CD4-positive, CD25-positive, alpha-beta regulatory T cell (primary cell): ENCODE data around the gene DPT. TPM values are rescaled to one million over a fixed set of nuclear protein-coding genes. Genes with fewer than 3 reads are reported as not detected.

Source experiments
- ATAC-seq, 2 donors: fragments of 150-1000 bp; cut with Tn5 transposase; one replicate each; pipeline ENCODE4 v1.10.0; 2021; ENCODE audit warnings: low read depth in 2 of 2, moderate number of reproducible peaks in 2 of 2, moderate library complexity in 1 of 2
- DNase-seq, 3 donors: peaks; one replicate each; pipeline versions ENCODE4 v3.0.0 to v3.0.0-alpha.2; 2012 to 2022; ENCODE audit warnings: mixed read lengths in 1 of 3
- H3K27ac ChIP-seq: one replicate; pipeline ENCODE4 v1.7.0; 2013; ENCODE audit warnings: mild to moderate bottlenecking, low read length; ENCODE audit not compliant: insufficient read depth, poor library complexity, severe bottlenecking
- H3K27me3 ChIP-seq: one replicate; pipeline ENCODE4 v1.7.0; 2013; ENCODE audit warnings: low read length; ENCODE audit not compliant: control insufficient read depth, insufficient read depth
- H3K36me3 ChIP-seq: one replicate; pipeline ENCODE4 v1.7.0; 2013; ENCODE audit warnings: mild to moderate bottlenecking, low read length, moderate library complexity; ENCODE audit not compliant: control insufficient read depth, insufficient read depth
- H3K4me1 ChIP-seq: 2 replicates; pipeline ENCODE4 v1.7.0; 2013; ENCODE audit warnings: mild to moderate bottlenecking, low read length; ENCODE audit not compliant: insufficient read depth, control insufficient read depth, poor library complexity, severe bottlenecking
- H3K4me3 ChIP-seq: one replicate; pipeline ENCODE4 v1.7.0; 2013; ENCODE audit warnings: low read depth, mild to moderate bottlenecking, low read length, moderate library complexity
- H3K9me3 ChIP-seq, 2 experiments: 1 replicate in 1 of 2; 2 replicates in 1 of 2; pipeline ENCODE4 v1.7.0; 2013; ENCODE audit warnings: low read length in 2 of 2, mild to moderate bottlenecking in 1 of 2, moderate library complexity in 1 of 2; ENCODE audit not compliant: control insufficient read depth in 2 of 2
- H3K27ac Mint-ChIP-seq, 3 donors: one replicate each; pipeline ENCODE4 v1.8.0; 2020 to 2022; ENCODE audit warnings: mild to moderate bottlenecking in 3 of 3, mixed read lengths in 3 of 3, moderate library complexity in 2 of 3
- H3K27me3 Mint-ChIP-seq: one replicate; pipeline ENCODE4 v1.8.0; 2022; ENCODE audit warnings: mild to moderate bottlenecking, mixed read lengths
- H3K36me3 Mint-ChIP-seq: one replicate; pipeline ENCODE4 v1.8.0; 2020; ENCODE audit warnings: mixed read lengths
- H3K4me1 Mint-ChIP-seq, 4 donors: one replicate each; pipeline ENCODE4 v1.8.0; 2020 to 2022; ENCODE audit warnings: mixed read lengths in 4 of 4, mild to moderate bottlenecking in 1 of 4
- H3K4me3 Mint-ChIP-seq, 4 donors: one replicate each; pipeline ENCODE4 v1.8.0; 2020 to 2022; ENCODE audit warnings: mild to moderate bottlenecking in 4 of 4, mixed read lengths in 4 of 4, moderate library complexity in 3 of 4
- H3K9me3 Mint-ChIP-seq, 7 donors: one replicate each; pipeline ENCODE4 v1.8.0; 2020 to 2022; ENCODE audit warnings: mixed read lengths in 7 of 7, mild to moderate bottlenecking in 3 of 7, moderate library complexity in 2 of 7
- polyA plus RNA-seq, 4 donors: library from polyadenylated mRNA; unstranded; fragments of 300-500 nt; fragmentation: Illumina TruSeq; gene quantifications; one replicate each; pipeline ENCODE4 v1.2.3, GENCODE V29; 2021
- total RNA-seq: library from RNA; stranded (reverse); gene quantifications from one replicate; pipeline ENCODE4 v1.2.3, GENCODE V29; 2022

DPT gene
- total and polyA plus RNA-seq, 5 donors from 2014 or later, result not detected

DNA sequence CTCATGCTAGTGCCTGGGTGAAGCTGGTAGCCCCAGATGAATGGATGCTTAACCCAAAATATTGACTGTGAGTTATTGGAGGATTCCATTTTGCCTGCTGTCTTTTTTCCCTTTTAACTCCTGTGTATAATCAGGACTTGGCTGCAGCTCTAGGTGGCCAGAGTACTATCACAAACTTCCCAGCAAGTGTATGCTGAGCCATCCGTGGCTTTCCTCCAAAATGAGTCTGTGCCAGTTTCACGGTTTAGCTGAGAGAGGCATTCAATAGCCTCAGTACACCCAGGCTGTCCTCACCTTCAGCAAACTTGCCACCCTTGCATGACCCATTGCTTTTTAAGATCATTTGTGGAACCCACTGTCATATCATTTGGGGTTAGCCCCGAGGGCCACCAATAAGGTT lies 5.3 kb upstream of the DPT start:
- no peaks in the 10 kb centered on the region for H3K4me1 Mint-ChIP-seq
- H3K27ac ChIP-seq, result no peak overlapping the region

DNA sequence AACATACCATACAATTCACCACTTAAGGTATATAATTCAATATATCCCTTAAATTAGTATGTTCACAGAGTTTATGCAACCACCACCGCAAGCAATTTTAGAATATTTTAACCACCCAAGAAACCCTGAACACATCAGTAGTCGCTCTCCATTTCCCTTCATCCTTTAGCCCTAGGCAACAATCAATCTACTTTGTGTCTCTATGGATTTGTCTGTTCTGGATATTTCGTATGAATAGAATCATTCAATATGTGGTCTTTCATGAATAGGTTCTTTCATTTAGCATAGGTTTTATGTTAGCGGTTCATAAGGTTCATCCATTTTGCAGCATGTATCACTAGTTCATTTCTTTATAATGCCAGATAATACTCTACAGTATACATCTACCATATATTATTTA lies 4.2 kb upstream of the DPT start:
- no peak overlapping the region for H3K4me3 ChIP-seq
- no peaks in the 10 kb centered on the region for H3K4me1 Mint-ChIP-seq
- no peaks in the 10 kb centered on the region for H3K9me3 ChIP-seq
- H3K27ac ChIP-seq, result no peak overlapping the region
- H3K4me1 ChIP-seq, result no peaks in the 10 kb centered on the region
- no peak overlapping the region for H3K27ac Mint-ChIP-seq
- H3K4me3 Mint-ChIP-seq, result no peak overlapping the region
- H3K9me3 Mint-ChIP-seq, result no peaks in the 10 kb centered on the region
- ATAC-seq (no peak), DNase-seq (no peak)
- no peaks in the 10 kb centered on the region for H3K36me3 Mint-ChIP-seq
- H3K27me3 Mint-ChIP-seq, result peaks cover 9% of the 10 kb centered on the region
- no peaks in the 10 kb centered on the region for H3K27me3 ChIP-seq
- no peaks in the 10 kb centered on the region for H3K36me3 ChIP-seq

More for the DNA sequence above, 5.3 kb upstream of the DPT start:
- Mint-ChIP-seq H3K9me3 (no peaks in the 10 kb centered on the region), H3K36me3 (no peaks in the 10 kb centered on the region), H3K27ac (no peak overlapping the region), H3K4me3 (no peak overlapping the region), H3K27me3 (peaks cover 14% of the 10 kb centered on the region)
- Histone ChIP-seq H3K36me3 (no peaks in the 10 kb centered on the region), H3K9me3 (no peaks in the 10 kb centered on the region), H3K4me1 (no peaks in the 10 kb centered on the region), H3K27me3 (no peaks in the 10 kb centered on the region), H3K4me3 (no peak overlapping the region)
- ATAC-seq (no peak), DNase-seq (no peak)

DNA sequence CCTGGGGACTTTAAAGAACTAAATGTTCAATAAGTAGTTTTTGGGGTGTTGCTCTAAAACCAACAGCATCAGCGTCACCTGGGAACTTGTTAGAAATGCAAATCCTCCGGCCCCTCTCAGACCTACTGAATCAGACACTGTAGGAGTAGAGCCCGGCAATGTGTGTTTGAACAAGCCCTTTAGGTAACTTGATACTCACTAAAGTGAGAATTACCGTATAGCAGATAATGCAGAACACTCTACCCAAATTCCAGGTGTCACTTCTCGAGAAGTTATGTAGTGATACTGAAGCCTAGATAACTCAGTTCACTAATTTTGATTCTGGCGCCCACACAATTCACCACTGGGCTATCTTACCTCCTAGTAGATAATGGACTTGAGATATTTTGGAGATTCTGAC lies 3.7 kb upstream of the DPT start:
- Mint-ChIP-seq H3K4me3 (no peak overlapping the region), H3K4me1 (no peaks in the 10 kb centered on the region), H3K27me3 (peaks cover 9% of the 10 kb centered on the region), H3K36me3 (no peaks in the 10 kb centered on the region), H3K27ac (no peak overlapping the region), H3K9me3 (no peaks in the 10 kb centered on the region)
- H3K27me3 ChIP-seq, result no peaks in the 10 kb centered on the region
- ATAC-seq (no peak), DNase-seq (no peak)
- H3K4me1 ChIP-seq, result no peaks in the 10 kb centered on the region
- no peak overlapping the region for H3K27ac ChIP-seq
- H3K36me3 ChIP-seq, result no peaks in the 10 kb centered on the region
- no peaks in the 10 kb centered on the region for H3K9me3 ChIP-seq
- no peak overlapping the region for H3K4me3 ChIP-seq

DNA sequence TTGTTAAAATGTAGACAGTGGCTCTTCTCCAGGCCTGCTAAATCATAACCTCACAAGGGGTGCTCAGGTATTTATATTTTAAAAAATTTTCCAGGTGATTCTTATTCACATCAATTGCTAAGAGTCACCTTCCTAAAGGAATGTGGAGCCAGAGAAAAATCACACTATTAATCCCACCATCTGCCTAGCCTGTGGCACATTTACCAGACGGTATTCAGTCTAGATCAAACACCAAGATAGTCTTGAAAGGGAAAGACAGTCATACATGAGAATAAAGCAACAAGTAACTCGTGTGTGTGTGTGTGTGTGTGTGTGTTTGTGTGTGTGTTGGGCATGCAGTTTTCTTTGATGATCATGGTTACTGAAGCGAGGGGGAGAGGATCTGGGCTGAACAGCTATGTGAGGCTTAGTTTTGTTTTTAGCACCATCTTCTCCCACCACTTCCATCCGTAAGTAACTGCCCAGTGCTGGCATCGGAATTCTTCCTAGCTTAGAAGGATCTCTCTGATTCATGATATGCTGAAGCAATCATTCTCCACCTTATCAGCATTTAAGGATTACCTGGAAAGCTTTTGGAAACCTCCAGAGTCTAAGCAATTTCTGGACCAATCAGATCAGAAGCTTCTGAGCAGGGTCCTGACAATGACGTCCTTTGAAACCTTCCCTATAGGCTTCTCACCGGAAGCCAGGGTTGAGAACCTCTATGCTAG lies 2.4 kb upstream of the DPT start:
- no peak overlapping the region for H3K27ac ChIP-seq
- H3K36me3 Mint-ChIP-seq, result no peaks in the 10 kb centered on the region
- DNase-seq (no peak), ATAC-seq (no peak)
- no peaks in the 10 kb centered on the region for H3K4me1 Mint-ChIP-seq
- no peak overlapping the region for H3K27ac Mint-ChIP-seq
- H3K27me3 Mint-ChIP-seq, result peaks cover 9% of the 10 kb centered on the region
- no peak overlapping the region for H3K4me3 Mint-ChIP-seq
- no peaks in the 10 kb centered on the region for H3K9me3 Mint-ChIP-seq
- H3K9me3 ChIP-seq, result no peaks in the 10 kb centered on the region
- H3K4me3 ChIP-seq, result no peak overlapping the region
- no peaks in the 10 kb centered on the region for H3K4me1 ChIP-seq
- H3K27me3 ChIP-seq, result no peaks in the 10 kb centered on the region
- H3K36me3 ChIP-seq, result no peaks in the 10 kb centered on the region

DNA sequence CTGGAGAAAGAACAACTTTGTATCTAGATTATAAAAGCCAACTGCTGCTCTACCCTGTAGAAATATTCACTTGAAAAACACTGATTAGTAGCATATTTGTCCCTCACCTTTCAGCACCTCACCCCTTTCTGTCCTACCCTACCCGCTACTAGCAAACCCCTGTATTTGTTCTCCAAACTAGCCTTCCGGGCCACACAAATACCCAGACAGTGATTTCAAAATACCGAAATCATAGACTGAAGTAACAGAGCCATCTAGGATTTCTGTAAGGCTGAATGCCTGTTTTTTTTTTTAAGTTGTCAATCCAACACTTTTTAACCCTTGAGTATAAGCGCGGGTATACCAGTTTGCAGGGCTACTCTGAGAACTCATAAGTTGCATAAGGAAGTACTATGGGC lies 398 bp upstream of the DPT start:
- Mint-ChIP-seq H3K4me3 (no peak overlapping the region), H3K27ac (no peak overlapping the region), H3K4me1 (no peaks in the 10 kb centered on the region), H3K9me3 (no peaks in the 10 kb centered on the region), H3K27me3 (no peaks in the 10 kb centered on the region), H3K36me3 (no peaks in the 10 kb centered on the region)
- Histone ChIP-seq H3K9me3 (no peaks in the 10 kb centered on the region), H3K4me3 (no peak overlapping the region), H3K27me3 (no peaks in the 10 kb centered on the region), H3K4me1 (no peaks in the 10 kb centered on the region), H3K27ac (no peak overlapping the region), H3K36me3 (no peaks in the 10 kb centered on the region)
- ATAC-seq (no peak), DNase-seq (no peak)

DNA sequence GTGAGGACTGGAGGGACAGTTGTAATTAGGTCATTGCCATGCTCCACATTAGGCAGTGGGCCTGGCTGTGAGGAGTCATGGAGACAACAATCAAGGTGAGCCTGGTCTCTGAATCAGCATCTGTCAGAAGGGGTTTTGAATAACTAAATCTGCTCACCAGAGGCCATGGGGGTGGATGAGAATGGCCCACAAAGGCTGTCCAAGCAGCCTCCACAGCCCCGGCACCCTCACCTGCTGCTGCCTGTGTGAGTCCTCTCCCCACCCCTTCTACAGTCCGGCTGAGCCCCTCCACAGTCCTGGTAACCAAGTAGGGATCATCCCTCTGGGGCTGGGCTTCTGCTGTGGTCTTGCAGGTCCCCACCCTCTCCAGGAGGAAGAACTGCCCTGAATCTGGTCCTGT lies 2.3 kb downstream of the DPT start:
- H3K27ac Mint-ChIP-seq, result no peak overlapping the region
- no peaks in the 10 kb centered on the region for H3K9me3 Mint-ChIP-seq
- Histone ChIP-seq H3K27me3 (peaks cover 11% of the 10 kb centered on the region), H3K4me3 (no peak overlapping the region), H3K27ac (no peak overlapping the region), H3K9me3 (no peaks in the 10 kb centered on the region), H3K36me3 (no peaks in the 10 kb centered on the region), H3K4me1 (no peaks in the 10 kb centered on the region)
- H3K4me1 Mint-ChIP-seq, result no peaks in the 10 kb centered on the region
- H3K4me3 Mint-ChIP-seq, result no peak overlapping the region
- no peaks in the 10 kb centered on the region for H3K36me3 Mint-ChIP-seq
- ATAC-seq, result no peak
- peaks cover 11% of the 10 kb centered on the region for H3K27me3 Mint-ChIP-seq
- no peak for DNase-seq

DNA sequence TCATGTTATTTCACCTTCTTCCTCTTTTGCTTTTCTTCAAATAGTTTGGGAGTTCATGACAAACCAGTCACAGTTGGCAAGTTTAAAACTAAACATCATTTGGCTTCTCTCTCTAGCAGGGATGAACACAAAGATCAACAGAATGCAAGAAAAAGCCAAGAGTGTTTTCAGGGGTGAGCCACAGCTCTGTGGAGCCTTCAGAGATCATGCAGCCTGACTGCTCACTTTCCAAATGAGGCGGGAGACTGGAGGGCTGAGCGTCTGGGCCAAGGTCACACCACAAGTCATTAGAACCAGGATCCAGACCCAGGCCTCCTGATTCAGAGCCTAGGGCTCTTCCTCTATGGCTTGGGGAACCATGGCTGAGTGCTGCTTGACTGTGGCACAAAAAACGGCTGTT lies 2.7 kb downstream of the DPT start:
- no peak overlapping the region for H3K4me3 ChIP-seq
- H3K9me3 Mint-ChIP-seq, result no peaks in the 10 kb centered on the region

DNA sequence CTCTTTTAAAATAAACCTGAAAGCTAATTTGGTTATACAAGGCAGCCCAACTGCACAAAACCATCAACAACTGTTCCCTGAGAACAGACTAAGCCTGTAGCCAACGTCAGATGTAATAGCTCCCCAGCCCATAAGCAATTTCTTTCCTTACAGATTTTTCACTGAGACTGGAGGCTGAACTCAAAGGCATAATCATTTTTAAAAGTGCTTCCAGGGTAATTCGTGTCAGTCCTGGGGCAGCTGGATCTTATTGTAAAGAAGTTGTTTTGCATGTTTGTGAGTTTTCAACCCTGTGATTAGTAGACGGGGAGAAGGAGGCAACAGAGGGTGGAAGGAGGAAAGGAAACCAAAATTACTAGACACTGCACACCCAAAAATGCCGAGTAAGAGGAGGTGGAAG lies 3.2 kb downstream of the DPT start:
- no peak overlapping the region for H3K27ac Mint-ChIP-seq
- no peak for ATAC-seq
- H3K9me3 ChIP-seq, result no peaks in the 10 kb centered on the region

More for the DNA sequence above, 2.7 kb downstream of the DPT start:
- H3K36me3 ChIP-seq, result no peaks in the 10 kb centered on the region
- no peaks in the 10 kb centered on the region for H3K4me1 Mint-ChIP-seq
- no peak overlapping the region for H3K4me3 Mint-ChIP-seq
- no peaks in the 10 kb centered on the region for H3K9me3 ChIP-seq
- H3K36me3 Mint-ChIP-seq, result no peaks in the 10 kb centered on the region
- H3K27me3 ChIP-seq, result peaks cover 15% of the 10 kb centered on the region
- peaks cover 11% of the 10 kb centered on the region for H3K27me3 Mint-ChIP-seq
- H3K27ac Mint-ChIP-seq, result no peak overlapping the region
- H3K27ac ChIP-seq, result no peak overlapping the region
- no peak for ATAC-seq
- H3K4me1 ChIP-seq, result no peaks in the 10 kb centered on the region
- DNase-seq, result no peak

More for the DNA sequence above, 3.2 kb downstream of the DPT start:
- Mint-ChIP-seq H3K4me1 (no peaks in the 10 kb centered on the region), H3K9me3 (no peaks in the 10 kb centered on the region), H3K27me3 (peaks cover 11% of the 10 kb centered on the region), H3K4me3 (no peak overlapping the region), H3K36me3 (no peaks in the 10 kb centered on the region)
- Histone ChIP-seq H3K4me3 (no peak overlapping the region), H3K27me3 (peaks cover 16% of the 10 kb centered on the region), H3K36me3 (no peaks in the 10 kb centered on the region), H3K4me1 (no peaks in the 10 kb centered on the region), H3K27ac (no peak overlapping the region)
- DNase-seq, result no peak
